ENCODE results near the gene DCP2.

Gene DCP2

DNA sequence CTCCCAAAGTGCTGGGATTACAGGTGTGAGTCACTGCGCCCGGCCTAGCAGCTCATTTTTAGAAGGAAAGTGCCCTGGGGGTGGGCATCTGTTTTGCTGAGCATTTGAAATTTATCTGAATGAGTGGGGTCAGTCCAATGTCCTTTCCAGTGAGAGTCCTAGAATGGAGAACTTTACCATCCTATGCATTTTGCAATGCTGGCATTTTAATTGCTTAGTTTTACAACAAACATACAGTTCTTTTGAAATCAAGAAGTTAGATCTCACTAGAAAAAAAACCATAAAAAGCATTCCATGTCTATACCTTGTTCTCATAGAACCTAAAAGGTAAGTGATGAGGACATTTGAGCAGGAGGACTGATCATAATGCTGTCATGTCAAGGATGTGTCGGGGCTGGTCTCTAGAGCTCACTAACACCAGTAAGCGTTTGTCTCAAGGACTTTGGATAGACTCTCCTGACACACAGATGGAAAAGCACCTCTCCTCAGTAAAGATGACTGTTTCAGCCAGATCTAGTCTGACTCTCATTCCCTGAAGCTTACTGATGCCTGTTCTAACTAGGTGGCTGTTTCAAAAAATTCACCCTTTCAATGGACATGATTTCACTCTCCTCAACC lies 83.9 kb downstream of the DCP2 start:
- DNase-seq (ENCODE audit: low spot score): no peak
- TF ChIP-seq, protein P1, sequence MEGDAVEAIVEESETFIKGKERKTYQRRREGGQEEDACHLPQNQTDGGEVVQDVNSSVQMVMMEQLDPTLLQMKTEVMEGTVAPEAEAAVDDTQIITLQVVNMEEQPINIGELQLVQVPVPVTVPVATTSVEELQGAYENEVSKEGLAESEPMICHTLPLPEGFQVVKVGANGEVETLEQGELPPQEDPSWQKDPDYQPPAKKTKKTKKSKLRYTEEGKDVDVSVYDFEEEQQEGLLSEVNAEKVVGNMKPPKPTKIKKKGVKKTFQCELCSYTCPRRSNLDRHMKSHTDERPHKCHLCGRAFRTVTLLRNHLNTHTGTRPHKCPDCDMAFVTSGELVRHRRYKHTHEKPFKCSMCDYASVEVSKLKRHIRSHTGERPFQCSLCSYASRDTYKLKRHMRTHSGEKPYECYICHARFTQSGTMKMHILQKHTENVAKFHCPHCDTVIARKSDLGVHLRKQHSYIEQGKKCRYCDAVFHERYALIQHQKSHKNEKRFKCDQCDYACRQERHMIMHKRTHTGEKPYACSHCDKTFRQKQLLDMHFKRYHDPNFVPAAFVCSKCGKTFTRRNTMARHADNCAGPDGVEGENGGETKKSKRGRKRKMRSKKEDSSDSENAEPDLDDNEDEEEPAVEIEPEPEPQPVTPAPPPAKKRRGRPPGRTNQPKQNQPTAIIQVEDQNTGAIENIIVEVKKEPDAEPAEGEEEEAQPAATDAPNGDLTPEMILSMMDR (IDR thresholded peaks at IDR 0.05; ENCODE audit: extremely low read depth, insufficient read depth, missing control alignments): no peak
- in situ Hi-C loops (cut with MboI; ENCODE audit: low pct_unique_long_range_greater_than_20kb, low sequenced_read_pairs, unreplicated experiment): no loop called here

DNA sequence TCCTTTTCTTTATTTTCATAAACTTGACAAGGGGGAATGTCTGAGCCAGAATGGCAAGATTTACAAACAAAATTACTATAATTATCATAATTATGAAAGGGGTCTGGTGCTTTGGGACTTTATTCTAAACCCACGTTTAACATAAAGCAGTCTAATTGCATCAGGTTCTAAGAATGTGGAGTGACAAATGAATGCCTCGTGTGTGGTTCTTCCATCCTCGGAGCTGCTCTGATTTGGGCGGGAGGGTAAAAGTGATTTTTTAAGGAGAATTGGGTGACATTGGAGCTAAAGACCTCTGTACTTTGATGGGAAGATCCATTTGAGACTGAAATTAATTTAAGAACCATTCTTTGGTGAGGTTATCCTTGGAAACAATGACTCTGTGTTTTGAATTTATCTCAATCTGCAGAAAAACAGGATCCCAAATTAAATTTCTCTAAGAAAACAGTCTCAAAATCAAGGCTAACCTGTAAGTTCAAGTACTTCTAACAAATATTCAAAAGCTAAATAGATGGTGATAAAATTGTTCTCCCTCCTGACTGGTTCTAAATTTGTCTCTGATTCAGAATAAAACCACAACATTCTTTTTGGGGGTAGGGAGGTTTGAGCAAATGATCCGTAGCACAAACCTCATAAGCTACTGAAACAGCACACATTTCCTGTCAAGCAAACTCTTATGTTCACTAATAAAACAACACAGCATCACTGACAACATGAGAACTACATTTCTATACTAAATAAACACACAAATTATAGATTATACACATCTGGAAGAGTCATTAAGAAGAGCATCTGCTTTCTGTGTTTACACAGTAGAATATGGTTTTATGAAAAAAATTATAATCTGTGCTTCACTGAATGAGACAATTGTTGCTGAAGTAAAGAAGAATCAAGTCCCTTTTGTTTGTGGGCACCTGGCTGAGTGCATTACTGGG lies 85.5 kb downstream of the DCP2 start:
- TF ChIP-seq, protein P1 (IDR thresholded peaks at IDR 0.05; ENCODE audit: extremely low read depth, insufficient read depth, missing control alignments): no peak
- DNase-seq (ENCODE audit: low spot score): no peak
- in situ Hi-C loops (cut with MboI; ENCODE audit: low pct_unique_long_range_greater_than_20kb, low sequenced_read_pairs, unreplicated experiment): no loop called here

GRCh38 chr5:113062869-113063508 lies 86.4 kb downstream of the DCP2 start:
- TF ChIP-seq, protein P1 (IDR thresholded peaks at IDR 0.05; ENCODE audit: extremely low read depth, insufficient read depth, missing control alignments): no peak
- in situ Hi-C loops (cut with MboI; ENCODE audit: low pct_unique_long_range_greater_than_20kb, low sequenced_read_pairs, unreplicated experiment): no loop called here
- DNase-seq (ENCODE audit: low spot score): no peak

DNA sequence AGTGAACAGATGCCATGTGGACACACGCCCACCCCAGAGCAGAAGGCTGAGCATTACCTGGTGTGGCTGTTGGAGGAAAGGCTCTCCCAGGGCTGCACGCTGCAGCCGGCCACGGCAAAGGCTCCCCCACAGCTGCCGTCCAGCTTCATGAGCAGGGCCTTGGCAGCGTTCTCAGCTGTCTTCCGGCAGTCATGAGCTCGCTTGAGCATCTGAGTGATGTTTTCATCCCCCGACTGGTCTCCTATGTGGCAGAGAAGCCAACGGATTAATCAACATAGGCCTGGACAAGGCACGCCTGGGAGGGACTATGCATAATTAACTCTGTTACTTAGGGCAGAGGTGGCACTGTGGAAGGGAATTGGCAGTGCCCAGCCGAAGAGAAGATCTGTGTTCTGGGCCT lies 87.3 kb downstream of the DCP2 start:
- TF ChIP-seq, protein P1 (IDR thresholded peaks at IDR 0.05; ENCODE audit: extremely low read depth, insufficient read depth, missing control alignments): no peak
- in situ Hi-C loops (cut with MboI; ENCODE audit: low pct_unique_long_range_greater_than_20kb, low sequenced_read_pairs, unreplicated experiment): no loop called here
- DNase-seq (ENCODE audit: low spot score): no peak

DNA sequence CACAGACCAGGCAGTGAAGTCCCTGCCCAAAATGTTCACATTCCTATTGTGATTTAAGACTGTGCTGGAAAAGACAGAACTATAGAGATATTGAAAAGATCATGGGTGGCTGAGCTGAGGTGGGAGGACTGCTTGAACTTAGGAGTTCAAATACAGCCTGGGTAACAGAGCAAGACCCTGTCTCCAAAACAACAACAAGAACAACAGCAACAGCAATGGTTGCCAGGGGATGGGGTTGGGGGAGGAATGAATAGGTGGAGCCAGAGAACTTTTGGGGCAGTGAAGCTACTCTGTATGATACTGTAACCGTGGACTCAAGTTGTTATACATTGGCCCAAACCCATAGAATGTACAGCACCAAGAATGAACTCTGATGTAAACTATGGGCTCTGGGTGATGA lies 88.2 kb downstream of the DCP2 start:
- TF ChIP-seq, protein P1 (IDR thresholded peaks at IDR 0.05; ENCODE audit: extremely low read depth, insufficient read depth, missing control alignments): no peak
- in situ Hi-C loops (cut with MboI; ENCODE audit: low pct_unique_long_range_greater_than_20kb, low sequenced_read_pairs, unreplicated experiment): no loop called here
- DNase-seq (ENCODE audit: low spot score): no peak

- in situ Hi-C loops (cut with MboI; ENCODE audit: low pct_unique_long_range_greater_than_20kb, low sequenced_read_pairs, unreplicated experiment): no loop called here
- TF ChIP-seq, protein P1 (IDR thresholded peaks at IDR 0.05; ENCODE audit: extremely low read depth, insufficient read depth, missing control alignments): no peak
- no peak for DNase-seq (ENCODE audit: low spot score)
Observed at GRCh38 chr5:113065626-113066025, 89.0 kb downstream of the DCP2 start.

Measured in GM13977 (cell line).